ENCODE measurements around the gene NDUFV1. TPM values are rescaled to one million over a fixed set of nuclear protein-coding genes. Genes with fewer than 3 reads are reported as not detected.
"Not testable (repeated sequence)": the region's sequence is repeated elsewhere in the genome, so short reads cannot be mapped to it uniquely, and the experiment has no call there.

The NDUFV1 gene
- total and polyA plus RNA-seq, 5 donors from 2014 or later, result 101 to 204 (median 119) TPM

DNA sequence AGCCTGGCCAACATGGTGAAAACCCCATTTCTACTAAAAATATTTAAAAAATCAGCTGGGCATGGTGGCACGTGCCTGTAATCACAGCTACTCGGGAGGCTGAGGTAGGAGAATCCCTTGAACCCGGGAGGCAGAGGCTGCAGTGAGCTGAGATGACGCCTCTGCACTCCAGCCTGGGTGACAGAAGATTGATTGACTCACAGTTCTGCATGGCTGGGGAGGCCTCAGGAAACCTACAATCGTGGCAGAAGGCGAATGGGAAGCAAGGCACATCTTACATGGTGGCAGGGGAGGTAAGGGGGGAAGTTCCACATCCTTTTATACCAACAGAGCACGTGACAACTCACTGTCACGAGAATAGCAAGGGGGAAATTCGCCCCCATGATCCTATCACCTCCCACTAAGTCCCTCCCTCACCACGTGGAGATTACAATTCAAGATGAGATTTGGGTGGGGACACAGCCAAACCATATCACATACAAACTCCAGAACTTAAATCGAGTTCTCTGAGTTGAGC is 17.8 kb upstream of the NDUFV1 start:
- not testable (repeated sequence) for H3K4me3 ChIP-seq (ENCODE audit: low read depth, low read length); H3K4me1 ChIP-seq (ENCODE audit: control insufficient read depth, insufficient read depth, low read length, poor library complexity, severe bottlenecking); H3K9me3 ChIP-seq (ENCODE audit: control insufficient read depth in 2 of 2, low read length in 2 of 2); H3K27me3 ChIP-seq (ENCODE audit: control insufficient read depth, insufficient read depth, low read length); ATAC-seq (ENCODE audit: low read depth in 2 of 2); H3K27ac ChIP-seq (ENCODE audit: insufficient read depth, low read length, poor library complexity, severe bottlenecking); DNase-seq; H3K27me3 Mint-ChIP-seq; H3K9me3 Mint-ChIP-seq; H3K4me3 Mint-ChIP-seq; H3K36me3 Mint-ChIP-seq; H3K36me3 ChIP-seq (ENCODE audit: control insufficient read depth, insufficient read depth, low read length)
- peaks cover 0 to 33% (median 12%) of the 10 kb centered on the region in 4 donors for H3K4me1 Mint-ChIP-seq
- peak overlapping the region in 1 of 3 donors; percentile 26 for H3K27ac Mint-ChIP-seq

DNA sequence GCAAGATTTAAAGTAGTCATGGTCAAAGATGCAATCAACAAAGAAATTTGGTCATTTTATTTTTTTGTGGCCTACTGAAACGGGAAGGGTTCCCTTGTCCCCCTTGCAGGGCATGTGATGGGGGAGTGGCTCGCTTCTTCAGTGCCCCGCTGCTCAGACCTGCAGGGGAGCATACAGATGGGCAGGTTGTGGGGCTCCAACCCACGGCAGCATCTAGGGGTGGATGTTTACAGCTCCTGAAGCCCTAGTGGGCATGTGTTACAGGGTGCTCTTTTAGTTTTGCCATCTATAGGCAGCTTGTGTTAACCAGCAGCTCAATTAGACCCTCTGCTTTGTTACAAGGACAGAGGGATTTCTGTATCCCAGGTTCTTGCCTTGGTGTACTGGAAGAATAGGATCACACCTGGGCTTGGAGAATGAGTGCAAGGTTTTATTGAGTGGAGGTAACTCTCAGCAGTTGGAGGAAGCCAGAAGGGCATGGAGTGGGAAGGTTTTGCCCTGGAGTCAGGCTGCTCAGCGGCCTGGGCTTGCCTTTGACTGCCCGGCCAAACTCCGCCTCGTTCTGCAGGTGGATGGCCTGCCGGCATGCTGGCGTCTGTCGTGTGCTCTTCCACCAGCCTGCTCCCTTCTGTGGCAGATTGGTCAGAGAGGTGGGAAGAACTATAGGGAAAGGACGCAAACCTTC is 13.7 kb upstream of the NDUFV1 start:
- H3K4me1 Mint-ChIP-seq, result peaks cover 0 to 2% (median 0%) of the 10 kb centered on the region in 4 donors
- no peaks in the 10 kb centered on the region for H3K27me3 ChIP-seq (ENCODE audit: control insufficient read depth, insufficient read depth, low read length)
- H3K27ac Mint-ChIP-seq, result peak overlapping the region in 1 of 3 donors; percentile 66
- no peaks in the 10 kb centered on the region for H3K4me1 ChIP-seq (ENCODE audit: control insufficient read depth, insufficient read depth, low read length, poor library complexity, severe bottlenecking)
- ATAC-seq (ENCODE audit: low read depth in 2 of 2), result no peak
- no peak for DNase-seq
- no peak overlapping the region for H3K4me3 Mint-ChIP-seq
- H3K36me3 ChIP-seq (ENCODE audit: control insufficient read depth, insufficient read depth, low read length), result no peaks in the 10 kb centered on the region
- H3K4me3 ChIP-seq (ENCODE audit: low read depth, low read length), result no peak overlapping the region
- H3K9me3 Mint-ChIP-seq, result no peaks in the 10 kb centered on the region
- peaks cover 4% of the 10 kb centered on the region for H3K27me3 Mint-ChIP-seq
- H3K9me3 ChIP-seq (ENCODE audit: control insufficient read depth in 2 of 2, low read length in 2 of 2), result peaks cover 0 to 2% of the 10 kb centered on the region in 2 experiments
- no peaks in the 10 kb centered on the region for H3K36me3 Mint-ChIP-seq
- no peak overlapping the region for H3K27ac ChIP-seq (ENCODE audit: insufficient read depth, low read length, poor library complexity, severe bottlenecking)

DNA sequence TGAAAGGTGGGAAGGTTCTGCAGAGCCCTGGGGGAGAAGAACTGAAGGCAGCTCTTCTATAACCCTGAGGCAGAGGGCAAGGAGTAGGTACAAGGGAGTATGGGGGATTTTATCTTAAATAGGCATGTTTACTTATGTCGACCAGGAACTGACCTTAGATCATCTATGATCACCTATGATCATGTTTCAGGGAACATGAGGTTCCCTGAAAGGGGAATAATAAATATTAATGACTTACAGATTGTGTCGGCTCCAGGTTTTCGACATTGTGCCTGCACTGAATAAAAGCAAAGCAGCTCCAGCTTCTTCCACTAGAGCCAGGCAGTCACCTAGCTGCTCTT is 13.2 kb upstream of the NDUFV1 start:
- no peaks in the 10 kb centered on the region for H3K9me3 Mint-ChIP-seq
- no peak for ATAC-seq (ENCODE audit: low read depth in 2 of 2)
- no peaks in the 10 kb centered on the region for H3K36me3 ChIP-seq (ENCODE audit: control insufficient read depth, insufficient read depth, low read length)
- no peaks in the 10 kb centered on the region for H3K27me3 ChIP-seq (ENCODE audit: control insufficient read depth, insufficient read depth, low read length)
- H3K27ac ChIP-seq (ENCODE audit: insufficient read depth, low read length, poor library complexity, severe bottlenecking), result no peak overlapping the region
- H3K36me3 Mint-ChIP-seq, result no peaks in the 10 kb centered on the region
- no peak overlapping the region for H3K4me3 ChIP-seq (ENCODE audit: low read depth, low read length)
- H3K4me1 Mint-ChIP-seq, result no peaks in the 10 kb centered on the region
- H3K4me1 ChIP-seq (ENCODE audit: control insufficient read depth, insufficient read depth, low read length, poor library complexity, severe bottlenecking), result no peaks in the 10 kb centered on the region
- no peak for DNase-seq
- H3K9me3 ChIP-seq (ENCODE audit: control insufficient read depth in 2 of 2, low read length in 2 of 2), result peaks cover 0 to 2% of the 10 kb centered on the region in 2 experiments
- H3K27ac Mint-ChIP-seq, result no peak overlapping the region
- peaks cover 5% of the 10 kb centered on the region for H3K27me3 Mint-ChIP-seq
- H3K4me3 Mint-ChIP-seq, result no peak overlapping the region

DNA sequence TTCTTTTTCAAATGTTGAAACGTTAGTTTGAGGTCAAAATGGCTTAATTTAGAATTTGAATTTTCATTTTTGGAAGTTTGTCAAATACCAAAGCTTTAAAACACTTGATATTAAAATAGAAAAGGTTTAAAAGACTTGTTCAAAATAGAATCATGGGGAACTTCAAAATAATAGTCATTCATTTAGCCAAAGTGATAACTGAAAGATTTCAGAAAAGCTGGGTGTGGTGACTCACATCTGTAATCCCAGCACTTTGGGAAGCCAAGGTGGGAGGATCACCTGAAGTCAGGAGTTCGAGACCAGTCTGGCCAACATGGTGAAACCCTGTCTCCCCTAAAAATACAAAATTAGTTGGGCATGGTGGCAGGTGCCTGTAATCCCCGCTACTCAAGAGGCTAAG is 12.3 kb upstream of the NDUFV1 start:
- Histone ChIP-seq H3K9me3 (ENCODE audit: control insufficient read depth in 2 of 2, low read length in 2 of 2) (peaks cover 0 to 2% of the 10 kb centered on the region in 2 experiments), H3K27ac (ENCODE audit: insufficient read depth, low read length, poor library complexity, severe bottlenecking) (no peak overlapping the region), H3K4me1 (ENCODE audit: control insufficient read depth, insufficient read depth, low read length, poor library complexity, severe bottlenecking) (no peaks in the 10 kb centered on the region), H3K36me3 (ENCODE audit: control insufficient read depth, insufficient read depth, low read length) (no peaks in the 10 kb centered on the region), H3K27me3 (ENCODE audit: control insufficient read depth, insufficient read depth, low read length) (no peaks in the 10 kb centered on the region), H3K4me3 (ENCODE audit: low read depth, low read length) (no peak overlapping the region)
- ATAC-seq (ENCODE audit: low read depth in 2 of 2), result no peak
- H3K27ac Mint-ChIP-seq, result no peak overlapping the region
- H3K9me3 Mint-ChIP-seq, result no peaks in the 10 kb centered on the region
- no peak for DNase-seq
- no peaks in the 10 kb centered on the region for H3K4me1 Mint-ChIP-seq
- H3K27me3 Mint-ChIP-seq, result peaks cover 15% of the 10 kb centered on the region
- no peak overlapping the region for H3K4me3 Mint-ChIP-seq
- H3K36me3 Mint-ChIP-seq, result no peaks in the 10 kb centered on the region

DNA sequence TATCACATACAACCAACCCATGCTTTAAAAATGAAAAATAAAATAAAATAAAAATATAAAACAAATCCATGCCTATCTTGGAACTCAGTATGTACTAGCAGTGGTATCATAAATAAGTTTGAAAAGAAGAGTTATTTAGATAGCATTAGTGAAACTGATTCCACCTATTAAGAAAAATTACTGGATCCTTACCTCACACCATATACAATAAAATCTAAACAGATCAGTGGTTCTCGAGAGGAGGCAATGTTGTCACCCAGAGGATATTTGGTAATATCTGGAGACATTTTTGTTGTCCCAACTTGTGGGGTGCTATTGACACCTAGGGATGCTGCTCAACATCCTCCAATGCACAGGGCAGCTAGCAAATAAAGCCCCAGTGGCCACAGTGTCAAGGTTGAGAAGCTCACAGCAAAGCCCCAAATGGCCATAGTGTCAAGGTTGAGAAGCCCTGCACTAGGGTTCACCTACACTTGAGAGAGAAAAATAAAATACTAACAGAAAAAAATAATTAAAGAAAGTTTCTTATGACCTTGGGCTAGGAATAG is 9.9 kb upstream of the NDUFV1 start:
- no peak overlapping the region for H3K27ac ChIP-seq (ENCODE audit: insufficient read depth, low read length, poor library complexity, severe bottlenecking)
- no peaks in the 10 kb centered on the region for H3K36me3 ChIP-seq (ENCODE audit: control insufficient read depth, insufficient read depth, low read length)
- H3K9me3 Mint-ChIP-seq, result no peaks in the 10 kb centered on the region
- peaks cover 36% of the 10 kb centered on the region for H3K27me3 Mint-ChIP-seq
- peaks cover 0 to 2% (median 0%) of the 10 kb centered on the region in 4 donors for H3K4me1 Mint-ChIP-seq
- H3K36me3 Mint-ChIP-seq, result no peaks in the 10 kb centered on the region
- no peak overlapping the region for H3K4me3 ChIP-seq (ENCODE audit: low read depth, low read length)
- H3K27me3 ChIP-seq (ENCODE audit: control insufficient read depth, insufficient read depth, low read length), result peaks cover 4% of the 10 kb centered on the region
- ATAC-seq (ENCODE audit: low read depth in 2 of 2), result no peak
- H3K9me3 ChIP-seq (ENCODE audit: control insufficient read depth in 2 of 2, low read length in 2 of 2), result peaks cover 0 to 2% of the 10 kb centered on the region in 2 experiments
- H3K4me1 ChIP-seq (ENCODE audit: control insufficient read depth, insufficient read depth, low read length, poor library complexity, severe bottlenecking), result no peaks in the 10 kb centered on the region
- no peak overlapping the region for H3K4me3 Mint-ChIP-seq
- no peak for DNase-seq
- no peak overlapping the region for H3K27ac Mint-ChIP-seq

DNA sequence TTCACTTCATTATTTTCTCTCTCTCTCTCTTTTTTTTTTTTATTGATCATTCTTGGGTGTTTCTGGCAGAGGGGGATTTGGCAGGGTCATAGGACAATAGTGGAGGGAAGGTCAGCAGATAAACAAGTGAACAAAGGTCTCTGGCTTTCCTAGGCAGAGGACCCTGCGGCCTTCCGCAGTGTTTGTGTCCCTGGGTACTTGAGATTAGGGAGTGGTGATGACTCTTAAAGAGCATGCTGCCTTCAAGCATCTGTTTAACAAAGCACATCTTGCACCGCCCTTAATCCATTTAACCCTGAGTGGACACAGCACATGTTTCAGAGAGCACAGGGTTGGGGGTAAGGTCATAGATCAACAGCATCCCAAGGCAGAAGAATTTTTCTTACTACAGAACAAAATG is 9.3 kb upstream of the NDUFV1 start:
- not testable (repeated sequence) for H3K4me1 ChIP-seq (ENCODE audit: control insufficient read depth, insufficient read depth, low read length, poor library complexity, severe bottlenecking); H3K27ac ChIP-seq (ENCODE audit: insufficient read depth, low read length, poor library complexity, severe bottlenecking); H3K4me3 Mint-ChIP-seq; H3K36me3 ChIP-seq (ENCODE audit: control insufficient read depth, insufficient read depth, low read length); H3K36me3 Mint-ChIP-seq; ATAC-seq (ENCODE audit: low read depth in 2 of 2); H3K27me3 ChIP-seq (ENCODE audit: control insufficient read depth, insufficient read depth, low read length); H3K9me3 Mint-ChIP-seq; H3K27ac Mint-ChIP-seq; H3K9me3 ChIP-seq (ENCODE audit: control insufficient read depth in 2 of 2, low read length in 2 of 2); DNase-seq; H3K4me3 ChIP-seq (ENCODE audit: low read depth, low read length); H3K4me1 Mint-ChIP-seq
- H3K27me3 Mint-ChIP-seq, result peaks cover 38% of the 10 kb centered on the region

DNA sequence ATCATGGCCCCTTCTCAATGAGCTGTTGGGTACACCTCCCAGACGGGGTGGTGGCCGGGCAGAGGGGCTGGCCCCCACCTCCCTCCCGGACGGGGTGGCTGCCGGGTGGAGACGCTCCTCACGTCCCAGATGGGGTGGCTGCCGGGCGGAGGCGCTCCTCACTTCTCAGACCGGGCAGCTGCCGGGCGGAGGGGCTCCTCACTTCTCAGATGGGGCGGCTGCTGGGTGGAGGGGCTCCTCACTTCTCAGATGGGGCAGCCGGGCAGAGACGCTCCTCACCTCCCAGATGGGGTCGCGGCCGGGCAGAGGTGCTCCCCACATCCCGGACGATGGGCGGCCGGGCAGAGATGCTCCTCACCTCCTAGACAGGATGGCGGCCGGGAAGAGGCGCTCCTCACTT is 8.8 kb upstream of the NDUFV1 start:
- not testable (repeated sequence) for DNase-seq; H3K36me3 ChIP-seq (ENCODE audit: control insufficient read depth, insufficient read depth, low read length); H3K9me3 Mint-ChIP-seq; H3K9me3 ChIP-seq (ENCODE audit: control insufficient read depth in 2 of 2, low read length in 2 of 2); H3K27ac ChIP-seq (ENCODE audit: insufficient read depth, low read length, poor library complexity, severe bottlenecking); H3K4me3 ChIP-seq (ENCODE audit: low read depth, low read length); ATAC-seq (ENCODE audit: low read depth in 2 of 2); H3K4me3 Mint-ChIP-seq; H3K4me1 ChIP-seq (ENCODE audit: control insufficient read depth, insufficient read depth, low read length, poor library complexity, severe bottlenecking); H3K27me3 ChIP-seq (ENCODE audit: control insufficient read depth, insufficient read depth, low read length); H3K36me3 Mint-ChIP-seq; H3K4me1 Mint-ChIP-seq; H3K27ac Mint-ChIP-seq
- H3K27me3 Mint-ChIP-seq, result peaks cover 42% of the 10 kb centered on the region

DNA sequence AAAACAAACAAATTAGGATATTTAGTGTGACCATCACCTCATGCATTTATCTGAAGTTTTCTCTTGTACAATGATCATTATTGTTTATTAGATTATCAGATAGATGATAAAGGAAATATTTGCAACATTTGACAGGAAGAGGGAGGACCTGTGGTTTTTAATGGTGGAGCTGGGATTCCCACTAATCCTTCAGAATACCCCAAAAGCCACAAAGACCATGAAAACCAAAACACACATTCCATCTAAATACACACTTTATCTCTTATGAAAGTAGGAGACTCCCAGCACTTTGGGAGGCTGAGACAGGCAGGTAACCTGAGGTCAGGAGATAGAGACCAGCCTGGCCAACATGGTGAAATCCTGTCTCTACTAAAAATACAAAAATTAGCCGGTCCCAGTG is 7.6 kb upstream of the NDUFV1 start:
- Histone ChIP-seq H3K4me3 (ENCODE audit: low read depth, low read length) (no peak overlapping the region), H3K27me3 (ENCODE audit: control insufficient read depth, insufficient read depth, low read length) (peaks cover 10% of the 10 kb centered on the region), H3K4me1 (ENCODE audit: control insufficient read depth, insufficient read depth, low read length, poor library complexity, severe bottlenecking) (no peaks in the 10 kb centered on the region), H3K9me3 (ENCODE audit: control insufficient read depth in 2 of 2, low read length in 2 of 2) (peaks cover 0 to 2% of the 10 kb centered on the region in 2 experiments), H3K27ac (ENCODE audit: insufficient read depth, low read length, poor library complexity, severe bottlenecking) (no peak overlapping the region), H3K36me3 (ENCODE audit: control insufficient read depth, insufficient read depth, low read length) (no peaks in the 10 kb centered on the region)
- H3K9me3 Mint-ChIP-seq, result no peaks in the 10 kb centered on the region
- no peak for DNase-seq
- H3K4me1 Mint-ChIP-seq, result peaks cover 0 to 2% (median under 1%) of the 10 kb centered on the region in 4 donors
- ATAC-seq (ENCODE audit: low read depth in 2 of 2), result no peak
- H3K36me3 Mint-ChIP-seq, result no peaks in the 10 kb centered on the region
- H3K27me3 Mint-ChIP-seq, result peaks cover 47% of the 10 kb centered on the region
- no peak overlapping the region for H3K27ac Mint-ChIP-seq
- no peak overlapping the region for H3K4me3 Mint-ChIP-seq

Data from CD4-positive, CD25-positive, alpha-beta regulatory T cell (primary cell).